OCI-LY7 (cell line): Measurements from ENCODE around the gene CCDC83.

ENCODE experiments used
- EZH2phosphoT487 ChIP-seq: fragments of 200-600 bp; sonication (generic); IDR thresholded peaks from 2 replicates; pipeline ENCODE4 v1.6.1; 2018; ENCODE audit warnings: low read depth, borderline replicate concordance, mild to moderate bottlenecking, mixed run types, antibody characterized with exemption, low read length, moderate library complexity, mixed read lengths
- TF ChIP-seq, protein P1 (sequence below): fragments of 200-600 bp; sonication (generic); conservative IDR thresholded peaks from 2 replicates; pipeline ENCODE4 v1.5.1; 2014; ENCODE audit warnings: mild to moderate bottlenecking, antibody characterized with exemption, low read length, moderate library complexity, mixed read lengths

DNA sequence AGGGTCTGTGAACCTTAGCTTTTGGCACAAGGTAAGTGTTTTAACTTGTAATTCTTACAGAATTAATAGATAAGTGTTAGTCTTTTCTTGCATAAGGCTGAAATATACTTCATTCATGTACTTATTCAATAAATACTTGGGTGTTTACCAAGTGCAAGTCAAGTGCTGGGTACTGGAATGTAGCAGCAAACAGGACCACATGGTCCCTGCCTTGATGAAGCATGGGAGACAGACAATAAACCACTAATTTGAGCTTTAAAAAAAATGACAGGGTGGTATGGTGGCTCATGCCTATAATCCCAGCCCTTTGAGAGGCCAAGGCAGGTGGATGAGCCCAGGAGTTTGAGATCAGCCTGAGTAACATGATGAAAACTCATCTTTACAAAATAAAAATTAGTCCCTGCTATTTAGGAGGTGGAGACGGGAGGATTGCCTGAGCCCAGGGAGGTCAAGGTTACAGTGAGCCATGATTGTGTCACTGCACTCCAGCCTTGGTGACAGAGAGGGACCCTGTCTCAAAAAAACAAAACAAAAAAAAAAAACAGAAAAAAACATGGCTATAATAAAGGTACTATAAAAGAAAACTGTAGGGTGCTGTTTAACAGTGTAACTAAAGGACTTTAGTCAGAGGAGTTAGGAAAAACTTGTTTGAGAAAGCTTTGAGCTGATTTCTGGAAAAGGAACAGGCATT, 11.1 kb downstream of the CCDC83 start:
- TF ChIP-seq, protein P1, sequence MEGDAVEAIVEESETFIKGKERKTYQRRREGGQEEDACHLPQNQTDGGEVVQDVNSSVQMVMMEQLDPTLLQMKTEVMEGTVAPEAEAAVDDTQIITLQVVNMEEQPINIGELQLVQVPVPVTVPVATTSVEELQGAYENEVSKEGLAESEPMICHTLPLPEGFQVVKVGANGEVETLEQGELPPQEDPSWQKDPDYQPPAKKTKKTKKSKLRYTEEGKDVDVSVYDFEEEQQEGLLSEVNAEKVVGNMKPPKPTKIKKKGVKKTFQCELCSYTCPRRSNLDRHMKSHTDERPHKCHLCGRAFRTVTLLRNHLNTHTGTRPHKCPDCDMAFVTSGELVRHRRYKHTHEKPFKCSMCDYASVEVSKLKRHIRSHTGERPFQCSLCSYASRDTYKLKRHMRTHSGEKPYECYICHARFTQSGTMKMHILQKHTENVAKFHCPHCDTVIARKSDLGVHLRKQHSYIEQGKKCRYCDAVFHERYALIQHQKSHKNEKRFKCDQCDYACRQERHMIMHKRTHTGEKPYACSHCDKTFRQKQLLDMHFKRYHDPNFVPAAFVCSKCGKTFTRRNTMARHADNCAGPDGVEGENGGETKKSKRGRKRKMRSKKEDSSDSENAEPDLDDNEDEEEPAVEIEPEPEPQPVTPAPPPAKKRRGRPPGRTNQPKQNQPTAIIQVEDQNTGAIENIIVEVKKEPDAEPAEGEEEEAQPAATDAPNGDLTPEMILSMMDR, result no peak
- no peak for TF ChIP-seq EZH2phosphoT487
